Dermis microvascular lymphatic vessel endothelial cell (primary cell): ENCODE data around the gene MRPS16. TPM values are rescaled to one million over a fixed set of nuclear protein-coding genes. Genes with fewer than 3 reads are reported as not detected.
"Not testable (repeated sequence)": the region's sequence is repeated elsewhere in the genome, so short reads cannot be mapped to it uniquely, and the experiment has no call there.

Experiments used
- DNase-seq, 2 donors: peaks; one replicate each; pipeline versions ENCODE4 v3.0.0 to v3.0.0-alpha.2; 2010; ENCODE audit warnings: low read depth in 2 of 2
- total RNA-seq: library from RNA; depleted of rRNA; stranded (reverse); fragments of >200 nt; gene quantifications from 2 replicates; pipeline ENCODE4 v1.2.1, GENCODE V29; 2014

The MRPS16 gene
- total RNA-seq: 60.8 and 62.6 TPM in 2 replicates

DNA sequence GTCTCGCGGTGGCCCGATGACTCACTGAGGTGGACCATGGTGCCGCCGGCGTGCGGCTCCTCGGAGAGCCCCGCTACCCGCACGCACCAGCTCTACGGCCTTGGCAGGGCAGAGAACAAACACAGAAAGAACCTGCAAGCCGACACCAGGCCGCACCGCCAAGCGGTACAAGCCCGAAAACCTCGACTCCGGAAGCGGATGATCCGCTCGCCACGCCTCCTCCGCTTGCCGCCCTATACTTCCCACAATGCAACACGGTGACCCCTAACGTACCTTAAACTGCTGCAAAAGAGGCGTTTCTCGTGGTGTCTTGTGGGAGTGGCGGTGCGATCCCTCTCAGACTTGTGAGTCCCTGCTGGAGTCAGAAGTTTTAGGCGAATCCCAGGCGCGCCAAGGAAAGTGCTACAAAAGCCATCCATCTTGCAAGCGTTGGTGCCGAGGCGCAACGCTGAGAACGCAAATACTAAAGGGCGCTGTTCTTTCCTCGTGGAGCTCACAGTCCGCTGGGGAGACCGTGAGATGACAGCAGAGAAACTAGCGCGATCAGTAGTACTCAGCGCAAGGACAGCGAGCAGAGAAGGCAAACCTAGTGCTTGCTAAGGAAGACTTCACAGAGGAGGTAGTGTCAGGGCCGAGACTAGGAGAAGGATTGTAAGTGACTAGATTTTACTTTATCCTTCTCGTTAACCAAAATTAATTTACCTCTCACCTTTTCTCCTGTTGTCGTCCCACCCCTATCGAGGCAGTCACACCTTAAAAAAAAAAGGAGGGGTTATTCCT is at the start of gene MRPS16:
TSS of gene MRPS16 (minus strand) at position 200 of the 780 bp plus-strand sequence. CDS start at position 38, 162 bp downstream.
- DNase-seq: peak; percentile 85 to 97

DNA sequence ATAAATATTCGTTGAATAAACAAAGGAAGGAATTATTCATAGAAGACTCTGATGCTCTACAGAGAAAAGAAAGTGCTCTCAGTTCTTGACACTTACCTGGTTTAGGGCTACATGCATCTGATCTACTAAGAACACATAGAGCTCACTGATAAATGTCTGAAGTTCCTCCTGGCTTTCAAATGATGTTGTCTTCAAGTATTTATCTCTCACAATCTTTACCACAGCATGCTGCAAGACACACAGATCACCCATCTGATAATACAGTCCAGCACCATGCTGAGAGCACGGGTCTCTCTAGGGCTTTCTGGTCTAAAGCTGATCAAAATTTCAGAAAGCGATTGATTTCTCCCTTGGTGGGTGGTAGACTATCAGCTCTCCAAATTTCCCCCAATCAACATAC is 44.5 kb upstream of the MRPS16 start:
- no peak for DNase-seq

DNA sequence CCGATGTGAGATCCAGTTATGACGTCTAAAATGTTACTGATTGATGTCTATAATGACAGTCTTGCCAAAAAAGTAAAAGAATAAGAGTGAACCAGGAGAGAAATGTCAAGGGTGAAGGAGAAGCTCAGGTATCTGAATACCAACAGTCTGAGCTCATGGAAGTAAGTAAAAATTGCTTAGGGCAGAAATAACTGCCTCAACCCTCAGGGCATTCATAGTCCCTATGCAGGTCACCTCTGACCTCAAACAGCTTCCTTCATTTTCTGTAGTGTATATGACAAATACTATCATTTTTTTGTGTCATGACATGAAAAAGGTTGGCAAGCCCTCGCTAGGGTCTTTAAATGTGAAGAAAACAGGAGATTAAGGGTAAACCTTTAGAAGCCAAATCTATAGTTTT is 41.0 kb upstream of the MRPS16 start:
- DNase-seq: no peak

GRCh38 chr10:73289958-73290357 is 37.5 kb upstream of the MRPS16 start:
- DNase-seq: no peak

GRCh38 chr10:73287441-73287840 is 35.0 kb upstream of the MRPS16 start:
- no peak for DNase-seq

GRCh38 chr10:73281097-73281496 is 28.7 kb upstream of the MRPS16 start:
- no peak for DNase-seq

DNA sequence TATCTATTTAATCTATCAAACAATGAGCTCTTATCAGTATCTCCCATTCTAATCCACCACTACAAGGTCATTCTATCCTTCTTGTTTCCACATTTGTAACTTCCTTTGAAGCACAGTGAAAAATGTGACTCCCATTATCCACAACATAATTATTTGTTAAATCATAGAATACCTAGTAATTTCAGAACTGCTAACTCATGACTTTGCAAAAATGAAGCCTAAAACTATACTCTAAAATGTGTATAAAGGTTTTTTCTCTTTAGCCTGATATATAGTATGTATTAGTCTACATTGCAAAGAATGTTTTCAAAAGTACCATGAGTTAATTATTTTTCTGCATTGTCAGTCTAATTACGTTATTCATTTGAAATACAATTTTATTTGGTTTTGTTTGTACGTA is 12.0 kb upstream of the MRPS16 start:
- DNase-seq: no peak

GRCh38 chr10:73263693-73264347 is 11.4 kb upstream of the MRPS16 start:
- DNase-seq: peak in 1 of 2 donors; percentile 29

DNA sequence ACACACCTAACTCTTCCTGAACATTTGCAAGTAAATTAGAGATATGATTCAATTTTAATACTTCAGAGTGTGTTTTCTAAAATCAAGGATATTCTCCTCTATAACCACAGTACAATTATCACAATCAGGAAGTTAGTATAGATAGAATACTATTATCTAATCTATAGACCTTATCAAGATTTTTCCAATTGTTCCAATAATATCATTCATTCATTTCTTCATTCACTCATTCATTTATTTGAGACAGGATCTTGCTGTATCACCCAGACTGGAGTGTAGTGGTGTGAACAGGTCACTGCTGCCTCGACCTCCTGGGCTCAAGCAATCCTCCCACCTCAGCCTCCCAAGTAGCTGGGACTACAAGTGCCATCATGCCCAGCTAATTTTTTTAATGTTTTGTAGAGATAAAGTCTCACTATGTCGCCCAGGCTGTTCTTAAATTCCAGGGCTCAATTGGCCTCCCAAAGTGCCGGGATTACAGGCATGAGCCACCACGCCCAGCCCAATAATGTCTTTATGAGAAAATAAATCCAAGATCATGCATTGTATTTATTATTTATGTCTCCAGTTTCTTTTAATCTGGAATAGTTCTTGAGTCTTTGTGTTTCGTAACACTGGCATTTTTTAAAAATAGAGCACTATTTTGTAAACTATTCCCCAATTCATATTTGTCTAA is 10.6 kb upstream of the MRPS16 start:
- no peak for DNase-seq

DNA sequence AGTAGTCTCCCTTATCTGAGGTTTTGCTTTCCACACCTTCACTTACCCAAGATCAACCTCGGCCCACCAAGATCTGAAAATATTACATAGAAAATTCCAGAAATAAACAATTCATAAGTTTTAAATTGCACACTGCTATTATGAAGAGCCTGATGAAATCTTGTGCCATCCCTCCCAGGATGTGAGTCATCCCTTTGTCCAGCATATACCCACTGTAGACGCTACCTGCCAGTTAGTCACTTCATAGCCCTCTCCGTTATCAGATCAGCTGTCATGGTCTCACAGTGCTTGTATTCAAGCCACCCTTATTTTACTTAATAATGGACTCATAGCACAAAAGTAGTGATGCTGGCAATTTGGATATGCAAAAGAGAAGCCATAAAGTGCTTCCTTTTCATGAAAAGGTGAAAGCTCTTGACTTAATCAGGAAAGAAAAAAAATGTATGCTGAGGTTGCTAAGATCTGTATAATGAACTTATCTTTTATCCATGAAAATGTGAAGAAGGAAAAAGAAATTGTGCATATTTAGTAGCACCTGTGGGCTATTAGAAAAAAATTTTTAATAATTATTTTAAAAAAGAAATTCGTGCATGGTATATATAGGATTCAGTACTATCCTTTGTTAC is 9.8 kb upstream of the MRPS16 start:
- peak in 1 of 2 donors; percentile 66 for DNase-seq

- no peak for DNase-seq
These were observed 9.0 kb upstream of the MRPS16 start for GRCh38 chr10:73261362-73261995.

- DNase-seq: not testable (repeated sequence)
These were observed 6.2 kb upstream of the MRPS16 start for GRCh38 chr10:73258612-73259011.

DNA sequence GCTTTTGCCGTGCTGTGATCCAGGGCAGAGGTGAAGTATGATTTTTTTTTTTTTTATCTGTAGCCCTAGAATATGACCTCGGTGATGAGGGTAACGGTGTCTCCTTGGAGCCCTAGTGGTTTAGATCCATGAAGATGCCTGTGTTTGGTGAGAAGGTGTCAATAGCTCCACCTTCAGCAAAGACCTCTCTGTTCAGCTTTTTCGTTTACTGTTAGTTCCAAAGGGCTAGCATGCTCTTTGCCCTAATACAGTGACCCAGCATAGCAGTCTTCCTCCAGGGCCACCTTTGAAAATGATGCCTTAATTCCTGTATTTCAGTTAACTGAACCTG is 746 bp upstream of the MRPS16 start:
- peak in 1 of 2 donors; percentile 6 for DNase-seq

DNA sequence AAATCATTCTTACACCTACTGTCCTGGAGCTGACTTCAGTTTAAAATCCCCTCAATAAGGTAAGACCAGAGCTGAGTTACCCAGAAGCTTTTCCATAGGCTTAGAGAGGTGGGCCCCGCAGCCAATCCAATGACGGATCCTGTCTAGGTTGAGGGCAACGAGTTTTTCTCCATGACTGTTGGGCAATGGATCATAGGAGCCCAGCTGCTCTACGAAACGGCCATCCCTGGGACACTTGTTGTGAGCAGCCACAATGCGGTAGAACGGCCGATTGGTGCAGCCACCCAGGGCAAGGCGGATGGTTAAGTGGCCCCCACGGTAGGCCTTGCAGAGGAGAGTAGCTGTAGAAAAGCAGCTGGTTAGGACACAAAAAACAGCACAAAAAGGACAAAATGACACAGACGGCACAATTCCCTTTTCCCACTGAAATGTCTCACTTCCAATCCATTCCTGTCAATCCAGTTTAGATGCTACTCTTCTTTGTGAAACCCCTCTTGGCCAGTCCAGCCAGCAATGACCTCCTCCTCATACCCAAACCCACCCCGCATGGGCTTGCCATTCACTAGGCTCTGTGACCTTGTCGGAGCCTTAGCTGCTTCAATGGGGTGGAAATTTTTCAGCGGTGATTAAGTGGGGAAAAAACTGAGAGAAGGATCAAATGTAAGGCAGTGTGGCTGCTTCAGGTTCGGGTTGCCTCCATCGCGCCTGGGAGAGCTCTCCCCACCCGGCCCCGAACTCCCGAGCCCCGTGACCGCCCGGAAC is 580 bp downstream of the MRPS16 start:
- peak in 1 of 2 donors; percentile 16 for DNase-seq

- DNase-seq: no peak
These were observed 4.2 kb downstream of the MRPS16 start for GRCh38 chr10:73248259-73248724.

DNA sequence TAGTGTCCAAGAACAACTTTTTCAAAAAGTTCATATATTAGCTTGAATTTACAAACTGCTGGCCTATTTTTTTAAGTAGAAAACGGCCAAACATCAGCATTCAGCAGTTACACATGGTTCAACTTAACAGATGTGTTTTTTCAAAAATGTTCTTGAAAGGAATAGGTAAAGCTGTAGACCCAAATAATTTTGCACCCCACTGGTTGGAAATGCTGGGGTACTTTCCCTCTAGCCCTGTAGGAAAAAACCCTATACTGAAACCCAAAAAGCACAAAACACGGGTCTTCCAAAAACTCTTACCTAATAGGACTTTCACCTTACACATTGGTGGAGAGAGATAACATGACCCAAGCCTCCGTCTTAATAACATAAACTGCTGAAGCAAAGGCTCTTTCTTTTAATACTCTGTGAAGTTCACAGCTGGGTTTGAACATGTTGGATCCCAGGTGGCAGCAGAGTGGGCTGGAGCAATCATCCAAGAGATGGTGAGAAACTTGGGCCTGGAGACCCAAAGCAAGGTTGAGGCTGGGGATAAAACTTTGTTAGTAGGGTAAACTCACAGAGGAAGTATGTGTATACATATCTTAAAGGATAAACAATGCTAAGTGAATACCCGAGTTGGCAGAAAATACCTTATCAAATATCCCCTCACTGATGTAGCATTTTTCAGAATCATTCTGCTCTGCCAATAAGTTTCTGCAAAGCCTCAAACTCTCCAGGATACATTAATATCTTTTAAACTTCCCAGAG is 4.8 kb downstream of the MRPS16 start:
- DNase-seq: peak in 1 of 2 donors; percentile 4

- DNase-seq: peak; percentile 83 to 93
These were observed 5.6 kb downstream of the MRPS16 start, which contains the start of gene DNAJC9 for GRCh38 chr10:73246646-73247508. Gene DNAJC9 (minus strand): TSS chr10:73247255. CDS start chr10:73247189, 66 bp downstream.

- peak in 1 of 2 donors; percentile 9 for DNase-seq
These were observed 6.2 kb downstream of the MRPS16 start for GRCh38 chr10:73246322-73246645.
